Lung microvascular endothelial cell (primary cell): ENCODE data around the gene RNF212B. TPM values are rescaled to one million over a fixed set of nuclear protein-coding genes. Genes with fewer than 3 reads are reported as not detected.

Experiments used
- DNase-seq, 2 donors: peaks; one replicate each; pipeline versions ENCODE4 v3.0.0 to v3.0.0-alpha.2; 2010; ENCODE audit warnings: low read depth in 2 of 2
- total RNA-seq: library from RNA; depleted of rRNA; stranded (reverse); fragments of >200 nt; gene quantifications from 2 replicates; pipeline ENCODE4 v1.2.1, GENCODE V29; 2014

Gene RNF212B
- total RNA-seq, 1 donor from 2014 or later: not detected

- DNase-seq: no peak
Observed at GRCh38 chr14:23296012-23296777, 58.5 kb downstream of the RNF212B start.

- DNase-seq: no peak
Observed at GRCh38 chr14:23297096-23297495, 59.4 kb downstream of the RNF212B start.

GRCh38 chr14:23297611-23298277 is 60.0 kb downstream of the RNF212B start:
- no peak for DNase-seq

- DNase-seq: peak; percentile 70 to 71
Observed at GRCh38 chr14:23299211-23299957, 61.6 kb downstream of the RNF212B start.

- DNase-seq: no peak
Observed at GRCh38 chr14:23299986-23300686, 62.4 kb downstream of the RNF212B start.

GRCh38 chr14:23300687-23301223 is 63.0 kb downstream of the RNF212B start:
- DNase-seq: peak; percentile 33 to 40

- peak; percentile 99 for DNase-seq
Observed at GRCh38 chr14:23301288-23301968, 63.7 kb downstream of the RNF212B start.

DNA sequence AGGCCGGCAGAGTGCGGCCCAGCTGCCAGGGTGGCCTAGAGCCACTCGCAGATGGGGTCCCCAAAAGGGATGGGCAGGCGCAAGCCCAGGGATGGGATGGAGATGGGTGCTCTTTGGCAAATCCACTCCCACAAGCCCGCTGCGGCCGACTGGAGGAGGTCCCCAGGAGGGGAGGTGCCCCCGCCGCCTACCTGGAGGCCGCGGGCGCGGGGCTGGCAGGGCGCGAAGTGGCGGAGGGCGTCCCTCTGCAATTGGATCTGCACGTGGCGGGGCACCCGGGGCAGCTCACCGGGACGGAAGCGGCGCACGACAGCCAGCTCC is 64.2 kb downstream of the RNF212B start:
- DNase-seq: no peak

DNA sequence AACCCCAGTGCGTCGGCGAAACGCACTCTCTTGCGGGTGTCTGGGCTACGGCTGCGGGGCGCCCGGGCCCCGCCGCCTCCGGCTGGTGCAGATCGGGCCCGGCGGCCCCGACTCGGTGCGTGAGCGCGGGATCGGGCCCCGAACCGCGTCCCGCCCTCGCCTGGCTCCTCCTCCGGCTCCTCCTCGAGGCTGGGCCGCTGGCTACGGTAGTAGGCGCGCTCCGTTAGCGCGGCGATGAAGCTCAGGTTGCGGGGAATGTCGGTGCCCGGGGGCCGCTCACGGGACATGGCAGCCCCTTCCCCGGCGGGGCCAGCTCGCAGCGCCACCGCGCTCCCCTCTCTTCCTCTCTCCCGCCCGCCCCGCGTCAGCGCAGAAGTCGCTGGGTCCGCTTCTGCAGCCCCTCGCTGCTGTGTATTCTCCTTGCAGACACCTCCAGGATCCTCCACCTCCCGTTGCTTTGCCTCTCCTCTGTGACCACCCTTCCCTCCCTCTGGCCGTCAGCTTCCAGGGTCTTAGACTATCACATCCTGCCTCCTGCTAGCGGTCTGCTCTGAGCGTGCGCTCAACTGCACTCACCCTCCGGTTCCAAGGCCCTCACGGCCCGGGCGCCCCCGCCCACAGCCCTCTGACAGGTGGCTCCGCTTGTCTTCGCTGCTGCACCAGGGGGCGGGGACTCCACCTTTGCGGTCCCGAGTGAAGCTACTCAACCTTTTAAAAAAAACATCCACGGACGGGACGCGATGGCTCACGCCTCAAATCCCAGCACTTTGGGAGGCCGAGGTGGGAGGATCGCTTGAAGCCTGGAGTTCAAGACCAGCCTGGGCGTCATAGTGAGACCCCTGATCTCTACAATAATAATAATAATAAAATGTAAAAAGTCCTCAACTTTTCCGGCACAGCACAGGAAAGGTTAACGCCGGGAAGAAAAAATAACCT is 64.8 kb downstream of the RNF212B start, which contains the start of gene PPP1R3E:
PPP1R3E (minus strand) TSS at position 570 of the 936 bp plus-strand sequence; CDS start at position 287, 283 bp downstream.
- DNase-seq: peak; percentile 52 to 53

DNA sequence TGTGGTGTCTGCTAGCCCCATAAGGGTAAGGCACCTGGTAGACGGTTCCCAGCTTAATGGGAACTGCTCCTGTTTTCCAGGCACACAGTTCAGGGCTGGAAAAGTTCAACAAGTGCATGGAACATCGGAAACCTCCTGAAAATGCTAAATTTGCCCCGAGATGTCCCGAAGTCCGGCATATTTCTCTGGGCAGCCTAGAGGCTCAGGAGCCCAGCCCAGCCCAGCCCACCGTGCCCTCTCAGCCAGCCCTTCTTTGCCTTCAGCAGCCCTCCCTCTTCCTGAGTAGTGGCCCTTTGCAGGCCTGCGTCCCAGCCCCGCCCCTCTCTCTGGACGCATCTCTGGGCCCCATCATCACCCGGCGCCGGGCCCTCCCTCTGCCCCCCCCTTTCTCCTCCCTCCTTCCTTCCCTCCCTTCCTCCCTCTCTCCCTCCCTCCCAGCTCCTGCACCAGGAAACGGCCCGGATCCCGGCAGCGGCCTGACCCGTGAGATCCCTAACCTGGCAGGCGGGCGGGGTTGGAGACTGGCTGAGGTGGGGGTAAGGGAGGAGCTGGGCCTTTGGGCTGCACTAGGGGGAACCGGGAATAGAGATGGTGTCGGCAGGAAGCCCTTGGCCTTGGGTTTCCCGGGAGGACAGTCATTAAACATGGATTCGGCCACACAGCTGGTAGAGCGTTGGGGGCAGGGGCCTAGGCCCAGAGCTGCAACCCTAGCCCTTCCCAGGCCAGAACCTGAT is 68.8 kb downstream of the RNF212B start, which contains the start of gene BCL2L2:
BCL2L2 (plus strand) TSS at position 422 of the 734 bp plus-strand sequence. CDS start 935 bp downstream, outside the sequence.
- peak; percentile 87 to 94 for DNase-seq

GRCh38 chr14:23307146-23307530 is 69.4 kb downstream of the RNF212B start:
- DNase-seq: no peak

DNA sequence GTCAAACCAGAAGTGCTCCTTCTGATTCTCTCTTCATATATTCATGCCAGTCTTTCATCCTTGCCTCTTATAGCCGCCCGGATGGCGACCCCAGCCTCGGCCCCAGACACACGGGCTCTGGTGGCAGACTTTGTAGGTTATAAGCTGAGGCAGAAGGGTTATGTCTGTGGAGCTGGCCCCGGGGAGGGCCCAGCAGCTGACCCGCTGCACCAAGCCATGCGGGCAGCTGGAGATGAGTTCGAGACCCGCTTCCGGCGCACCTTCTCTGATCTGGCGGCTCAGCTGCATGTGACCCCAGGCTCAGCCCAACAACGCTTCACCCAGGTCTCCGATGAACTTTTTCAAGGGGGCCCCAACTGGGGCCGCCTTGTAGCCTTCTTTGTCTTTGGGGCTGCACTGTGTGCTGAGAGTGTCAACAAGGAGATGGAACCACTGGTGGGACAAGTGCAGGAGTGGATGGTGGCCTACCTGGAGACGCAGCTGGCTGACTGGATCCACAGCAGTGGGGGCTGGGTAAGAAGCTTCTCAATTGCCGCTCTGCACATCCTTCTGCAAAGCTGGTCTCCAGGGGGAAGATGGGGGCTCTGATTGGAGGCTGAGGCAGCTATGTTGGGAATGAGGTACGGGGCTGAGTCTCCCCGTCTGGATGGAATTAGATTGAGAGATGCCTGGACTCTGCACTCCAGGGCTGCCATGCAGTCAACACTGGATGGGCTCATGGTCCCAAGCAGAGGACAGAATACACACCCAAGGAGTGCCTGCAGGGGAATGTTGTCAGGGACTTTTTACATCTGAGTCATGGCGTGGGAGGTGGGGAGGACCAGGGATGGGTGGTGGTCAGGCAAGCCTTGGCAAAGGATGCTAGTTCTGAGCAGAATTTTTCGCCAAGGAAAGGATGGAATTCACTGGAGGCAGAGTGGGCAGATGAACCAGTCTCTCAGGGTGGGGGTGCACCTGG is 70.2 kb downstream of the RNF212B start:
- DNase-seq: no peak

DNA sequence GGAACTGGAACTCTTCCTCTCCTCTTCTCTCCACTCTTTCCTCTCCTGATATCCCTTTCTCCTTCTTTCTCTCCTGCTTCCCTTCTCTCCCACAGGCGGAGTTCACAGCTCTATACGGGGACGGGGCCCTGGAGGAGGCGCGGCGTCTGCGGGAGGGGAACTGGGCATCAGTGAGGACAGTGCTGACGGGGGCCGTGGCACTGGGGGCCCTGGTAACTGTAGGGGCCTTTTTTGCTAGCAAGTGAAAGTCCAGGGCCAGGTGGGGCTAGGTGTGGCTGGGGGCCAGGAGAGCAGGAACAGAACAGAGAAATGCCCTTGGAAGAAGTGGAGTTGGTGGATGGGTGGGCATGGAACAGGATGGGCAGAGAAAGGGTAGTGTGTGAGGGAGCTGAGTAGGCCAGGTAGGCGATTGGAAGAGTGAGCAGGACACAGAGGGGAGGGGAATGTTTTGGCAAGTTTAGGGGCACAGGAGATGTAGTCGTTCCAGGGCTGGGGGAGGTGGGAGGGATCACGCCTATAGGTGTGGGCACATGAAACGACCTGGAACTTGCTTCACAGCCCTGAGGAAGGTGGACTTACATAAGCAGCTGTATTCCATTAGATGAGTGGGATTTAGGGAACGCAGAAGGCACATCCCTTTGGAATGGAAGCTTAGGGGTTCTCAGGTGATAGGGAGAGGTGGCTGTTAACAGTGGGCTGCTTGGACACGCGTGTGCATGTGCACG is 71.1 kb downstream of the RNF212B start:
- DNase-seq: no peak

DNA sequence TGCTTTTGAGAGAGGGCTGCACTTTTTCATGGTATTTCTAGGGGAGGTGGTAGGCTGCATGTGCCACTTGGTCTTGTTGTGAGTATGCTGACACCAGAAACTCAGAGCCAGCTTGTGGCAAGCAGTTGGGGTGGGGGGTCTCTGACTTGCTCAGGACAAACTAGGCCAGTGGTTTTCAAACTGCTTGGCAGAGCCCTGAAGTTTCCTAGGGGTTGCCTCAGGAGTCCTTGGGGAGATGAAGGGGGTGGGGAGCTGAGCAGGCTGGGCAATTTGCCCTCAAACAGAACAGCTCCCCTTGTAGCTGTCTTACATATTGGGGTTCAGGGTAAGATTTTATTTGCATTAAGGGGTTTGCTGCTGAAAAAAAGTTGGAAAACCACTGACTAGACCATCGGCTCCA is 72.8 kb downstream of the RNF212B start:
- no peak for DNase-seq

DNA sequence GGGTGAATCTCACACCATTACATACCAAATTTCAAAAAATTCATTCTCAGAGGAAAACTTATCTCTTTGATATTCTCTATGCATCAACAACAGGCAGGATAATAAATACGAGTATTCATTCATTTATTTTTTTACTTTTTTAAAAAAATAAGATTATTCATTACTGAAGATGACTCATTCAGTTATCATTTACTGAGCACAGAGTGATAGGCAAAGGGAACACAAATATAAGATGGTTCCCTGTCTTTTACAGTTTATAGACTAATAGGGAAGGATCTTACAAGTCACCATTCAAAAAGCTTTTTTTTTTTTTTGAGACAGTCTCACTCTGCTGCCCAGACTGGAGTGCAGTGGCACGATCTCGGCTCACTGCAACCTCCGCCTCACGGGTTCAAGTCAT is 78.6 kb downstream of the RNF212B start:
- no peak for DNase-seq

DNA sequence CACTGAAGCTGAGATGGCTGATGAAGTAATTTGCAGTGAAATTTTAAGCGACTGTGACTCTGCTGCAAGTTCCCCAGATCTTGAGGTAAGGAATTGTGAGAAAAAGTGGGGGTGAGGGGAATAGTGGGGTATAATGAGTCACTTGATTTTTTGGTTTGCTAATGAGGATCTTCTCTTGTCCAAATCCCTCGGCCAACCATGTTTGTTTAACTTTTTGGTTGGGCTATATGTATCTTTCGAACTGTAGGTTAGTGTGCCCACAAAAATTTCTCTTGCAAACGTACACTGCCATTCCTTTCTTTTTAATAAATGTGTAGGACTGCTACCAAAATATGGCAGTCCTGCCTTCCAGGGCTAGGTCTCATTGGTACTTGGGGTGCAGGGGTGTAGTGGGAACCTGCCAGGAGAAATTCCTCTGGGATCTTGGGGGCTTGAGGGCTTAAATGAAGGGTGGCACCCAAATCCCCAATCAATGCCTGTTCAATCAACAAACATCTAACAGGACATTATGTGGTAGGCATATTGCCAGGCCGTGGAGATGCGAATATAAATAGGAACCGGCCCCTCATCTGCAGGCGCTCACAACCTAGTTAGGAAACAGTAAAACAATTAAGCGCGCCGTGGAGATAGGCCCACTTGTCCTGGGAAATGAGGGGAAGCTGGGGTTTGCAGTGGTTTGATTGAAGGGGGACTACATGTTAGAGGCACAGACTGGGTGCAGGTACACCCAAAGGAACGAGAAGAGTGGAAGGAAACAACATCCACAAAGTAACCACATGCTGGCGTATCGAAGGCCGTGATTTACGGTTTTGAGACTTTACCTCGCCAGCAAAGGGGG is 82.2 kb downstream of the RNF212B start:
- DNase-seq: no peak
